PFSK-1 (cell line): ENCODE data around the gene CEPT1.

Source experiments
- FOXP2 ChIP-seq: optimal IDR thresholded peaks from 2 replicates; pipeline ENCODE3; 2011; ENCODE audit warnings: borderline replicate concordance, control low read depth, inconsistent platforms; ENCODE audit not compliant: insufficient read depth; ENCODE audit errors: extremely low read length, extremely low read depth
- POLR2AphosphoS5 ChIP-seq: IDR thresholded peaks from 2 replicates; pipeline ENCODE4 v1.6.1; 2012; ENCODE audit warnings: low read depth, mild to moderate bottlenecking, control low read depth, low read length, moderate library complexity
- SIN3A ChIP-seq: IDR thresholded peaks from 2 replicates; pipeline ENCODE4 v1.6.1; 2012; ENCODE audit warnings: mild to moderate bottlenecking, low read length, moderate library complexity, borderline replicate concordance; ENCODE audit not compliant: insufficient read depth
- TAF1 ChIP-seq: IDR thresholded peaks from 2 replicates; pipeline ENCODE4 v1.6.1; 2012; ENCODE audit warnings: low read length, control low read depth, borderline replicate concordance; ENCODE audit not compliant: insufficient read depth
- TF ChIP-seq, protein P1 (sequence below), 2 experiments: IDR thresholded peaks; 2 replicates each; pipeline versions ENCODE4 v1.6.1 to v1.8.0; 2011 to 2012; ENCODE audit warnings: low read depth in 2 of 2, low read length in 2 of 2, control low read depth in 1 of 2, inconsistent platforms in 1 of 2, mild to moderate bottlenecking in 1 of 2, moderate library complexity in 1 of 2; ENCODE audit not compliant: insufficient read depth in 1 of 2

Gene CEPT1

DNA sequence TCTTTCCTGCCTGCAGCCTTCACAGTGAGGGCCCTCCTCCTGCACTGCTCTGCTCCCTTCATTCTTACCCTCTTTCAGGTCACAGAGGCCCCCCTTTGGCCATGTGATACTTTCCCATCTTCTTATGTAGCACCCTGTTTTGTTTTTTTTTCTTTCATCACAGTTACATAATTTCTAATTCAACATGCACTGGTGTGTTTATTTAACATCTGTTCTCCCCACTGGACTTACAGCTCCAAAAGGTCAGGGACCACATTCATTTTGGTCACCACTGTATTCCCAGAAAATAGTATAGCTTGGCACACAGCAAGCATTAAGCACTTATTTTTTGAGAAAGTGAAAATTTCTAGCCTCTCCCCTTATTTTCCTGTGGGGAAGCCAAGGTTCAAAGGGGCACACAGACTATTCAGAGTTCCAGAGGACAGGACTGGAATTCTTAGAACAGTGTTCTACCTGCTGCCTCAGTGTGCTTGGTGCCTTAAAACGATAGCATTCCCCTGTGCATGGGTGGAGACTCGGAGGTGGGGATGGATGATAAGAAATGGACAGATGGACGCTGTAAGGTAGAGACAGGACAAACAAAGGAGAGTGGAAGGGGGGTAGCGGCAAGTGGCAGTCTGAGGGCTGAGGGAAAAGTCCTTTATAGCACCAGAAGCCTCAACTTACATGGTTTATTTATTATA is 55.1 kb downstream of the CEPT1 start:
- TF ChIP-seq FOXP2 (no peak), POLR2AphosphoS5 (no peak), SIN3A (no peak), TAF1 (no peak)
- TF ChIP-seq, protein P1, sequence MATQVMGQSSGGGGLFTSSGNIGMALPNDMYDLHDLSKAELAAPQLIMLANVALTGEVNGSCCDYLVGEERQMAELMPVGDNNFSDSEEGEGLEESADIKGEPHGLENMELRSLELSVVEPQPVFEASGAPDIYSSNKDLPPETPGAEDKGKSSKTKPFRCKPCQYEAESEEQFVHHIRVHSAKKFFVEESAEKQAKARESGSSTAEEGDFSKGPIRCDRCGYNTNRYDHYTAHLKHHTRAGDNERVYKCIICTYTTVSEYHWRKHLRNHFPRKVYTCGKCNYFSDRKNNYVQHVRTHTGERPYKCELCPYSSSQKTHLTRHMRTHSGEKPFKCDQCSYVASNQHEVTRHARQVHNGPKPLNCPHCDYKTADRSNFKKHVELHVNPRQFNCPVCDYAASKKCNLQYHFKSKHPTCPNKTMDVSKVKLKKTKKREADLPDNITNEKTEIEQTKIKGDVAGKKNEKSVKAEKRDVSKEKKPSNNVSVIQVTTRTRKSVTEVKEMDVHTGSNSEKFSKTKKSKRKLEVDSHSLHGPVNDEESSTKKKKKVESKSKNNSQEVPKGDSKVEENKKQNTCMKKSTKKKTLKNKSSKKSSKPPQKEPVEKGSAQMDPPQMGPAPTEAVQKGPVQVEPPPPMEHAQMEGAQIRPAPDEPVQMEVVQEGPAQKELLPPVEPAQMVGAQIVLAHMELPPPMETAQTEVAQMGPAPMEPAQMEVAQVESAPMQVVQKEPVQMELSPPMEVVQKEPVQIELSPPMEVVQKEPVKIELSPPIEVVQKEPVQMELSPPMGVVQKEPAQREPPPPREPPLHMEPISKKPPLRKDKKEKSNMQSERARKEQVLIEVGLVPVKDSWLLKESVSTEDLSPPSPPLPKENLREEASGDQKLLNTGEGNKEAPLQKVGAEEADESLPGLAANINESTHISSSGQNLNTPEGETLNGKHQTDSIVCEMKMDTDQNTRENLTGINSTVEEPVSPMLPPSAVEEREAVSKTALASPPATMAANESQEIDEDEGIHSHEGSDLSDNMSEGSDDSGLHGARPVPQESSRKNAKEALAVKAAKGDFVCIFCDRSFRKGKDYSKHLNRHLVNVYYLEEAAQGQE (IDR thresholded peaks at IDR 0.05; ENCODE audit: insufficient read depth in 1 of 2, low read depth in 2 of 2, low read length in 2 of 2), result no peak

DNA sequence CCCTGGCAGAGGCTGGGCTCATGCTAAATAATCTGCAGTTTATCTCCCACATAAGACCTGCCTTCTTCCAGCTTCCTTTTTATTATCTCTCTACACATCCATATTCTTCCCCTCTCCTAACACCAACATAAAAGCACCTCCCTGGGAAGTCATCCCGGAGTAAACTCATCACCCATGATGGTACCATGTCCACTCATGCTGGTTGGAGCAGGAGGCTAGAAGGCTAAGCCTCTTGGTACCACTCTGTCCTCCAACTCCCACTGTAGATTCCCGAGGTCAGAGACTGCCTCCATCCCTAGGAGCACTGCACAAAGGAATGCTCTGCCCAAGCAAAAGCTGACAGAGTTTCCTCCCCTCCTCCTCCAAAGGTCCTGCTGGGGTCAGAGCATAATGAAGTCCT is 56.2 kb downstream of the CEPT1 start:
- no peak for TF ChIP-seq POLR2AphosphoS5

DNA sequence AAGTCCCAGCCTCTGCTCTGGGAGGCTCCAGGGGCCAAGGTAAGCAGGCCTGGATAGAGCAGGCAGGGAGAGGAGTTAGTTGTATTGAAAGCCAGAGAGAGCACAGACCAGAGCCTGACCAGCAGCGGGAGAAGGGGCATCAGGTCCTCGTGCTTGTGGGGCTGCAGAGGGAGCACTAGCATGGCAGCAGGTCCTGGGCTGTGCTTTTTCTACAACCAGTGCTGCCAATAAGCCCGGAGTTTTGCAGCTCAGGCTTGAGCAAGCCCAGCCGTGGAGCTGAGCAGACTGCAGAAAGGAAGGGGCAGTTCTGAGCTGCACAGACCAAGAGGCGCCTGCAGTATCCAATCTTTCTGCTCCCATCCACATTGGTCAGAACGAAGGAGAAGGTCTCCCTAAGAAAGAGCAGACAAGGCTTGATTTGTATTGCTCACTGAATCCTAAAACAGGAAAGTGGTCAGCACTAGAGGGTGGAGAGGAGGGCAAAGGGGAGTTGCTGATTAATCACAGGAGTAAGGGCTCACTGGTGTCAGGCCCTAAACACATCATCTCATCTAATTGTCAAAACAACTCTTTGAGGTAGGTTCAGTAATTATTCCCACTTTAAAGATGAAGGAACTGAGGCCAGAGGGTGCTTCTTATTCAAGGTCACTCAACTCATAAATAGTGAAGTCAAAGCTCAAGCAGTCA is 57.7 kb downstream of the CEPT1 start:
- TF ChIP-seq FOXP2 (no peak), TAF1 (no peak), POLR2AphosphoS5 (no peak), SIN3A (no peak)
- TF ChIP-seq, protein P1 (IDR thresholded peaks at IDR 0.05; ENCODE audit: insufficient read depth in 1 of 2, low read depth in 2 of 2, low read length in 2 of 2), result no peak

DNA sequence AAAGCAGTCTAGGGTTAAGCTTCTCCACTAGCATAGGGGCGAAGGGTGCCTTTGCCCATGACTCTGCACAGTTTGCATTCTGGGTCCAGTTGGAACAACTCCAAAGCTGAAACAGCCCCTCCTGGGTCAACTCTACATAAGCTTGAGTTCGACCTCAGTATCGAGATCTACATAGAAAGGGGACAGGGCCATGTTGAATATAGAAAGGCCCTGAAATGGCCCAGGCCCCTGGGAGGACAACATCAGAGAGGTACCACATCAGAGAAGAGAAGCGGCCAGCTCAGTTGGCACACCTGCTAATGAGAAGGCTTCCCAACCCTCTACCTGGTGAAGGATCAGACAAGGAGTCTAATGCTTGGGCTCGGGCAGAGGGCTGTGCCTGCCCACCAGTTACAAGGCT is 58.8 kb downstream of the CEPT1 start:
- no peak for TF ChIP-seq SIN3A
- no peak for TF ChIP-seq POLR2AphosphoS5
- TF ChIP-seq, protein P1 (IDR thresholded peaks at IDR 0.05; ENCODE audit: insufficient read depth in 1 of 2, low read depth in 2 of 2, low read length in 2 of 2), result no peak
- no peak for TF ChIP-seq TAF1
- TF ChIP-seq FOXP2, result no peak

DNA sequence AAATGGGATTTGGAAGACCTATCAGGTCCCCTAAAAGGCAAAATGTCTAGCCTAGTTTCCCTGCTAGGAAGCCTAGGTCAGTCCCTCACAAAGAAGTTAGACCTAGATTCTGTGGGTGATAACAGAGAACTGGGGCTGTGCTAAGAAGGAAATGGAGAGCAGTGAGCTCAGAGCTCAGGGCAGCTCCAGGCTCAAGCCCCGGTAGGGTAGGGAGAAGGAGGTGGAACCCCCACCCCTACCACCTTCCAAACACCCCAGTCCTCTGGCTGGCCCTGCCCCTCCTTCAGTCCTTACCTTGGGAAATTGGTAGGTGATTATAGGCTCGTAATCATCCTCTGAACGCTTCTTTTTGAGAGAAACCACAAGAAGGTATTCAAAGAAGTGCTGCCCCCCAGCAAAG is 59.3 kb downstream of the CEPT1 start:
- TF ChIP-seq, protein P1 (IDR thresholded peaks at IDR 0.05; ENCODE audit: insufficient read depth in 1 of 2, low read depth in 2 of 2, low read length in 2 of 2), result no peak
- no peak for TF ChIP-seq POLR2AphosphoS5
- TF ChIP-seq TAF1, result no peak
- TF ChIP-seq SIN3A, result no peak
- no peak for TF ChIP-seq FOXP2
